ENCODE data around the gene PITPNM3.
"Not testable (repeated sequence)": the region's sequence is repeated elsewhere in the genome, so short reads cannot be mapped to it uniquely, and the experiment has no call there.

The PITPNM3 gene

DNA sequence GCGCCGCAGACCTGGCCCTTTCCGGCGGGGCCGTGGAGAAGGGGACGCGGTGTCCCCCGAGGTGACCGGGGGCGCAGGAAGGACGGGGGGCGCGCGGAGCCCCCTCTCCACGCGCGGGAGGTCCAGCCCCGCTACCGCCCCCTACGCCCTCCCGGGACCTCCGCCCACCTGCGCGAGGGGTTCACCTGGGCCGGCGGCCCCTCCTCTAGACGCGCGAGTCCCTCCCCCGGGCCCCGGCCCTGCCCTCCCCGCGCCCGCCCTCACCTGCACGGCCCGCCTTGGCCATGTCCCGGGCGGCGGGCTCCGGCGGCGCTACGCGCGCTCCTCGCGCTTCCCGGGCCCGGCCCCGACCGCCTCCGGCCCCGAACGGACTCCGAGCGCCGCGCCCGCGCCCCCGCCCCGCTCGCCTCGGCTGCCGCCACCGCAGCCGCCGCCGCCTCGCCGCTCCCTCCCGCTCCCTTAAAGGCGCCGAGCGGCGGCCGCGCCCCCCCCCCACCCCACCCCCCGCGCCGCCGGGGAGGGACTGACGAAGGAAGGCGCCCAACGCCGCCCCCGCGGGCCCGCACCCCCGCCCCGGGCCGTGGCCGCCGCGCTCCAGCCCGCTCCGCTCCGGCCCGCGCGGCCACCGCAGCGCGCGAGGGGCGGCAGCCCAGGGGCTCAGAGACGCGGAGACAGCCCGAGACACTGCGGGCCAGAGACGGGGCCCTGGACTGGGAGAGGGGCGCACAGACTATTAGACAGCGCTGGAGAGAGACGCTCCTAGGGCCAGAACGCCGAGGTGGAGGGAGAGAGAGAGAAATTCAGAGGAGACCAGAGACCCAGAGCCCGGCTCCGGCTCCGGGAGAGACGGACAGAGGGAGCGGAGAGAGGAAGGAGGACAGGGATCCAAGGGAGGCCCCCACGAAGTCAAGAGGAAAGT lies at the start of gene PITPNM3:
TSS of gene PITPNM3 (minus strand) at position 435 of the 919 bp plus-strand sequence. CDS start at position 286, 149 bp downstream.
- no peak for DNase-seq

DNA sequence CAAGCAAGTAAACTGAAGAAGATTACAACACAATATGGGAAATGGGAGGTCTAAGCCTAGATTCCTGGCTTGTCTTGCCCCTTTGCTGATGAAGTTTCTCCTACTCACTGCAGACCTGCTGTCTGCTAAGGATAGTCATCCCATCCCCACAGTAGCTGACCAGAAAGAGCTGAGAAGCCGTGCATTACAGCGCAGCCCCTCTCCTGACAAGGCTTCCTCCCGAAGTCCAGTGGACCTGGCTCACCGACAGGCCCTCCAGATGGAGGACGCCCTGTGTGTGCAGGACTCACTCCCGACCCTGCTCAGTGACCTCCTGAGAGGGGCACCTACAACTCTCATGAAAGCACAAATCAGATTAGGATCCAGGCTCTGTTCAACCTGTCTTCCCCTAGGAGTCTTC lies 48.8 kb upstream of the PITPNM3 start:
- DNase-seq, result no peak

DNA sequence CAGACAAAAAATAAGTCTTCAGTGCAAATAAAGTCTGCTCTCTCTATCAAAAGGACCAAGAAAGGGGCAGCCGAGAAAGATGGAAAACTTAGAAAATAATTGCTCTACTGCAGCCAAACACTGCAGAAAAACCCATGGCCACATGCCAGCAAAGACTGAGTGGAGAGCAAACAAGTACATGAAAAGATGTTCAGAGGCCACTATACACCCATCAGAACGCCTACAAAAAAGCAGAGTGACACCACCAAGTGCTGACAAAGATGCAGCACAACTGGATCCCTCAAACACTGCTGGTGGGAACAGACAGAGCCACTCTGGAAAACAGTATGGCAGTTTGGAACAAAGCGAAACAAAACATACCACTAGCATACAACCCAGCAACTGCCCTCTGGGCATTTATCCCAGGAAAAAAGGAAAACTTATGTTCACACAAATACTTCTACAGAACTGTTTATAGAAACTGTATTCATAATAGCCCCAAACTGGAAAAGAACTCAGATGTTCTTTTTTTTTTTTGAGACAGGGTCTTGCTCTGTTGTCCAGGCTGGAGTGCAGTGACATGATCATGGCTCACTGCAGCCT lies 47.5 kb upstream of the PITPNM3 start:
- DNase-seq, result no peak

DNA sequence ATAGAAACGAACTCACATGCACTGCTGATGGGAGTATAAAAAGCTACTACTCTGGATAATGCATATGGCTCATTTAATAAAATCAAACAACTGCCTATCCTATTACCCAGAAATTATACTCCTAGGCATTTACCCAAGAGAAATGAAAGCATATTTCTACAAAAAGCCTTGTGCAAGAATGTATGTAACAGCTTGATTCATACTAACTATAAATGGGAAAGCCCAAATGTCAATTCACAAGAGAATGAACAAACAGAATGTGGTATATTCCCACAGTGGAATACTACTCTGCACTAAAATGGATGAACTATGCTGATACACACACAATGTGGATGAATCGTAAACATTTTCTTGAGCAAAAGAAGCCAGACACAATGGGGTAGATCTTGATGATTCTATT lies 45.8 kb upstream of the PITPNM3 start:
- DNase-seq, result no peak

DNA sequence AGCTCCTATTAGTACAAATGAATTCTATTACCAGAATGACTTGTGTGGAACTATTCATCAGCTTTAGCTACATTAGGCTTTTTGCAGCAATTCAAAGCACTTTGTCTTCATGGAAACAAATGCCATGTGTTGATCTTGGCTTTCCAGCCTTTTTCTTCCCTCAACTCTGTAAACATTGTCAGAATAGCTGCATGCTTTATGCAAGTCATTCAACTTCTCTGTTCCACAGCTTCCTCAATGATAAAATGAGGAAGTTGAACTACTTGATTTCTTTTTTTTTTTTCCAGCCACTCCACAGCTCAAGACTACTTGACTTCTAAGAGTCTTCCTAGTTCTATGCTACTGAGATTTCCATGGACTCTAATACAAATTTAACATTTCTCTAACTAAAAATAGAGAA lies 43.0 kb upstream of the PITPNM3 start:
- no peak for DNase-seq

DNA sequence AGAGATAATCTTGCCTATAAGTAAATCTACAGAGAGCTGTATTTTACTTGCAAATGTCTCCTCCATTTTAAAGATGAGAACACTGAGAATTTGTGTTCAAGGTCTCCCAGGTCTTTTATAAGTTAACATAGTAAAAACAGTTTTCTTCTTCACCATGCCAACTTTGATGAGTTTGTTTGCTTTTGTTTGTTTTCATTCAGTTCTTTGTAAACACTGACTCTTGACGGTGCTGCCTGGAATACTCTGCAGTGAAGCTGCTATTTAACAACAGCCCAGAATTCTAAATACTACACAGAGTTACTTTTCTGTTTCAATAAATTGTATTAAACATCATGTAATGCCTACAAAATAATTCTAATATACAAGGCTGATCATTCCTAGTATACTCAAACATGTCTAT lies 41.4 kb upstream of the PITPNM3 start:
- DNase-seq, result no peak

DNA sequence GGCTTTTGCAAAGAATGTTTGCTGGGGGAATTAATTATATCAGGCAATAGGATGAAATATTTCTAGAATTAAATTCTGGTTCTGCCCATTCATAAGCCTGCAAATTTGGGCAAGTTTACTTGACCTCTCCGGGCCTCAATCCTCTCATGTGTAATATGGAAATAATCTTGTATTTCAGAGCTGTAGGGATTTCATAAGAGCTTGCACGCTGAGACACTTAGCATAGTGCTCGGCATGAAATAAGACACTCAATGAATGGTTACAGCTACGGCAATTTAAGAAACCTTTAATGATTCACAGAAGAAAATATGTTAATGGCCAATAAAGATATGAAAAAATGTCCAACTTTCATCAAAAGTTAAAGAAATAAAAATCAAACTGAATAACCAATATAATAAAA lies 40.6 kb upstream of the PITPNM3 start:
- DNase-seq, result no peak

DNA sequence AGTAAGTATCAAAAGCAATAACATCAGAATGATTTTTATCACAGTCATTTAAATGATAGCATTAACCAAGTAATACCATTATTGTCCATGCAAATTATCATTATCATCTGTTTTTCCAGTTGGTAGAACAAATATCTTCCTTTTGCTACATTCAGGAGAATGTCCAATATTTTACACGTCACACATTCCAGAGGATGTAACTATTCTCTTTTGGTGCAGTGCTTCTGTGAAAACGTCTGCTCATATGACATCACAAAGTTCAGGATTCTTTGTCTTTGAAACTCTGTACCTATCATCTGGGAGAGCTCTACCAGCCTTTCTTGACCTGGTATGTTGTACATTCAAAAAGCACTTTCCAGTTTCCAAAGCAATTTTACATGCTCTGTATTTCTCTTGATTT lies 40.2 kb upstream of the PITPNM3 start:
- no peak for DNase-seq

DNA sequence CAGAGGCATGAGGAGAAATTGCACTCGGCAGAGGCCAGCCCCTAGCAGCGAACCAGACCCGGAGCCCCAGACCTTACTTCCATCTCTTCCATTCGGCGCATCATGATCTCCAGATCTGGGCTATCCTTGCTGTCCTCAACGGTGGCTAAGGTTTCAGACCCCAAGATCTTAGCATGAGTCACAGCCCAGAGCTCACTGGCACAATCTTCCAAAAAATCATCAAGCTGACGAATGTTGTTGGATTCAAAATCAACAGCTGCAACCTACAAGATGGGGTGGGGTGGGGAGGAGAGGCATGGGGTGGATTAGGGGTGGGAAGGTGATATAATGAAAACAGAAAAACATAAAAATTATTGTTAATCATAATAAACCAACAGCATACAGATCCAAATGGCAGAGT lies 39.7 kb upstream of the PITPNM3 start:
- DNase-seq, result no peak

DNA sequence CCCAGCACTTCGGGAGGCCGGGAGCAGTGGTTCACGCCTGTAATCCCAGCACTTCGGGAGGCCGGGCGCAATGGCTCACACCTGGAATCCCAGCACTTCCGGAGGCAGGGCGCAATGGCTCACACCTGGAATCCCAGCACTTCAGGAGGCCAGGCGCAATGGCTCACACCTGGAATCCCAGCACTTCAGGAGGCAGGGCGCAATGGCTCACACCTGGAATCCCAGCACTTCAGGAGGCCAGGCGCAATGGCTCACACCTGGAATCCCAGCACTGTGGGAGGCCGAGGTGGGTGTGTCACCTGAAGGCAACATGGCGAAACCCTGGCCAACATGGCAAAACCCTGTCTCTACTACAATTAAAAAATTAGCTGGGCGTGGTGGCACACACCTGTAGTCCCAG lies 37.0 kb upstream of the PITPNM3 start:
- DNase-seq, result not testable (repeated sequence)

DNA sequence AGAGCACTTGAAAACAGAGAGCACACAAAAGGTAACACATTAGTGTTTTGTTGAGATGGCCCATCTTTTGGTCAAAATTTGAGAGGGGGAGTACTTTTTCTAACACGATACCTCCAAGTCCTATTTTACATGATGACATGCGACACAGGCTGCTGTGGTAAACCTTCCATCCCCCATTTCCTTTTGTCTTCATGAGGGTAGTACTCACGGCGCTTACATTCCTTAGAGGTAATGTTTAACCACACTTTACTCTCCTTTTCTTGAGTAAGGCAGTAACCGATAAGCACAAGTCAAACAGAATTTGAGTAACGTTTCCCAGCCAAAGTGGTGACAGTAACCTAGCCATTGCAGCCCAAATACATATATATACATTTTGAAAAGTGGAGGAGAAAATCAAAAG lies 35.8 kb upstream of the PITPNM3 start:
- no peak for DNase-seq

DNA sequence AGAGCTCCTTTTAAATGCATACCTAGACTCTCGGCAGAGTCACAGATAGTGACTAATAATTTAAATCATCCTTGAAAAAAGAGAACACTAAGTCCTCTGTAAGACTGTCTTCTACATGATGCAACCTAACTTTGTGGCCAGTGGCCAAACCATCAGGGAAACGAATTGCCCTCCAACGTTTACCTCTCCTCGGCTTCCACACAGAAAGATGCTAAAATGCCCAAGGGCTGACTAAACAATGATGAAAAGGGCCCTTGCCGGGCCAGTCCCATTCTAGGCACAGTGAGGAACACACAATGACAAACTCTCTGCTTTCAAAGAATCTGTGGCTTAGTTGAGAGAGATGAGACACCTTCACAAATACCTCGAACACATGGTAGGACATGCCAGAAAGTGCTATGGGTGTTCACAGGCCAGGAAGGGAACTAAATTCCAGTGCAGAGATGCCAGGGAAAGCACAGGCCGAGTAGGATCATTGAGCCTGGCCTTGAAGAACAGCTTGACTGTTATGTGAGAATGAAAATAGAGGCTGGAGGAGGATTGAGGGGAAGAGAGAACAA lies 35.3 kb upstream of the PITPNM3 start:
- DNase-seq, result no peak

DNA sequence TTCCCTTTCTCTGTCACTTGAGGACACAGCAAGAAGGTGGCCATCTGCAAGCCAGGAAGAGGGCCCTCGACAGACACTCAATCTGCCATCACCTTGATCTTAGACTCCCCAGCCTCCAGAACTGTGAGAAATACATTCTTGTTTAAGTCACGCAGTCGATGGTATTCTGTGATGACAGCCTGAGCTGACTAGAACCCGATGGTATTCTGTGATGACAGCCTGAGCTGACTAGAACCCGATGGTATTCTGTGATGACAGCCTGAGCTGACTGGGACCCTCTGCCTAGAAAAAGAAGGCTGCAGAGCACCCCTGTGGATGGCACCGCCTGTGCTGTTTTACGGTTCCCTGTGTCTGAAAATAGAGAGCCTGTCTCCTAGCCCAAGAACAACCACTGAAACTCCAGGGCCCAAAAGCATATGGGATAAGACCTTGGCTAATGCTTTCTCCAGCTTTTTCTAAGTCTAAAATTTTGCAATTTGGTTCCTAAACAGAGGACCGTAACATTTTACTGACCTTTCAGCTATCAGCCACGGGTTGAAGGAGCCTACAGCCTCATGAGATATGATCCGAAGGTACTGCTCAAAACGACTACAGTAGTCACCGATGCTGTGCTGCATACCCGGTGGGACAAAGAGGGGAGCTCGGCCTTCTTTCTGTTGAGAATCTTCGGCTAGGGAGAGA lies 33.1 kb upstream of the PITPNM3 start:
- no peak for DNase-seq

DNA sequence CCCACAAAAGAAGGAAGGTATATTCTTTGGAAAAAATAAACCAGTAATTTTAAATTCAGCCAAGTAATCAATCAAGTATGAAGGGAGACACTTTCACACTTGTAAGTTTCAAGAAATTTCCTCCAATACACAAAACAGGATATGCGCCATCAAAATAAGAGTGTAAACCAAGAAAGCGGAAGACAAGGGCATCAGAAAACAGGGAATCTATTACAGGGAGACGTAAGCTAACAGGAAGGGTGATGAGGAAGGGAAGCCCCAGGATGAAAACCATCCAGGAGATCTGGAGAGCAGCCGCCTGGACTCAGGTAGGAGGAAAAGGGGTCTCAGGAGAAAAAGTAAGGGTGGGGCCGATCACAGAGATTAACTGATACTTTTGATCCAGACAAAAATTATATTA lies 31.8 kb upstream of the PITPNM3 start:
- no peak for DNase-seq

DNA sequence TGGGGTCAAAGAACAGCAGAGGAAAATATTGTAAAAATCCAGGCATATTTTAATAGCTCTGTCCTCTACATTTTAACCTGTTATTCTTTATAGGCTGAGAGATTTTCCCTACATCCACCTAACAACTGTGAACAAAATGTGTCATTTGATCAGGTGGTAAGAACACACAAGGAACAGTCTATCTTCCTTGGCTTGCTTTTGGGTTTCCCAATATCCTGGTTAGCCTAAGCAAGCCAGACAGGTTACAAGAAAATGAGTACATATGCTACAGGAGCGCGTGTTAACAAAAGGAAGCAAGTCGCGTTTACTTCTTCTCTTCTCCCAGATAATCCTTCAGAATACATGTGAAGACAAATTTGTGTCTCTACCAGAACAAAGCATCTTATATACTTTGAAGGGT lies 31.0 kb upstream of the PITPNM3 start:
- DNase-seq, result no peak

DNA sequence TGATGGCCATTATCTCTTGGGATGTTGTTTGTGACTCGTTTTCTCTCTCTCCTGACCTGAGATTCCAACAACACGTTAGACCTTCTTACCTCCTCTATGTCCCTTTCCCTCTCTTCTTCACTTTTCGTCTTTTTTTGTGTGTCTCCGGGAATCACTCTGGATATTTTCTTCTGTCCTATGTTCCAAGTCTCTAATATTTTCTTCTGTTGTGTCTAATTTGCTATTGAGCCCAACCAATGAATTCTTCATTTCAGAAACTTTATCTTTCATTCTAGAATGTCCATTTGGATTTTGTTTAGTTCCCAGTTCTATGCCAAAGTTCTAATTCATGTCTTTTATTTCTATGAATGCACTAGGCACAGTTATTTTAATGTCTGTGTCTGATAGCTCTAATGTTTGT lies 27.1 kb upstream of the PITPNM3 start:
- no peak for DNase-seq

DNA sequence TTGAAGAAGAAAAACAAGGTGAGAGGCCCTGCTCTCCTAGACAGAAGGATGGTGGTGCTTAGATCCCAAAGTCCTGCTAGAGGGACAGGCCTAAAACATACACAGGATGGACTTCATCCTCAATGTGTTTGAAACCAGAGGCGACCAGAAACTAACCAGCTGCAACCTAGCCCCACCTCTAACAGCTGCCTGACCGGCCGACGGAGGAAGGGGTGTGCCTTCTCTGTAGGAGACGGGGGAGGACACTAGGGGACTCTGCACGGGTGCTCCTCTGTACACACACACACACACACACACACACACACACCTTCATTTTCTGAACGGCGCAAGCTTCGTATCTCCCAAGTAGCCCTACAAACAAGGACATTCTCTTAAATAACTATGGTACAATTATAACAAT lies 24.3 kb upstream of the PITPNM3 start:
- DNase-seq, result no peak

DNA sequence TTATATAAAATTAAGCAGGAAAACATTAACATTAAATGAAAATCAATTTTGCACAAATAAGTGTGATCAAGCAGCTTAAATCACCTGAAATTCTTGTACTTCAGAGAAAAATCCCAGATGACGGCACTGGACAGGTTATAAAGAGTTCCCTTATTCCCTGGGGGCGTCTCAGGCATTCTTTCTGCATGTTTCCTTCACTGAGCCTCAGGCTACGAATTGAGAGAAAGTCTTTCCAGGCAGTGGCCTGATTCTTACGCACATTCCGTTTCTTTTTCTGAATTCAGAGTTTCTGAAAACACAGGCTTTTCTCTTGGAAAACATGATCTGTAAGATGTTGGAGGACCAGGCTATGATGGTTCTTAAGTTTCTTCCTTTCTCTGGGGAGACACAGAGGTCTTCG lies 22.1 kb upstream of the PITPNM3 start:
- no peak for DNase-seq

DNA sequence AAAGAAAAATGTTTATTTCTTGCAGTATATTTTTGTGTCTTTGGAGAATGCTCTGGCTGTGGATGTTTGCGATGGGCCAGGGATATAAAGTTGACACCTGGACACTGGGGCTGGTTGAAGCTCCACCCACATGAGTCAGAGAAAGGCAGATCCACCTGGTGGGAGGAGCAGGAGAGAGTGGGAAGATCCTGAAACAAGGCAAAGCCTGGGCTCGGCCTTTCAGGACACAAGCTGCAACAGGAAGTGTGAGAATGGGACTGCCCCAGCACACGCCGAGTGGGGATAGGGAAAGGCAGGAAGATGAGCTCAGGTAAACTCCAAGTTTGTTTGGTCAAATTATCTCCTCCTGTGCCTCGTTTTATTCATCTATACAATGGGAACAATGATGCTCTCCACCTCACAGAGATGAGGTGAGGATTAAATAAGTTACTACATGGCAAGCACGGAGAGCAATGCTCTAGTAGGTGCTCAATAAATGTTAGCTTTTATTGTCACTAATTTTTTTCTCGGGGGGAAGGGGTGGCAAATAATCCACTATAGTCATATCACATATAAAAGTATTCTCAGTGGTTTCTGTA lies 21.4 kb upstream of the PITPNM3 start:
- DNase-seq, result no peak

DNA sequence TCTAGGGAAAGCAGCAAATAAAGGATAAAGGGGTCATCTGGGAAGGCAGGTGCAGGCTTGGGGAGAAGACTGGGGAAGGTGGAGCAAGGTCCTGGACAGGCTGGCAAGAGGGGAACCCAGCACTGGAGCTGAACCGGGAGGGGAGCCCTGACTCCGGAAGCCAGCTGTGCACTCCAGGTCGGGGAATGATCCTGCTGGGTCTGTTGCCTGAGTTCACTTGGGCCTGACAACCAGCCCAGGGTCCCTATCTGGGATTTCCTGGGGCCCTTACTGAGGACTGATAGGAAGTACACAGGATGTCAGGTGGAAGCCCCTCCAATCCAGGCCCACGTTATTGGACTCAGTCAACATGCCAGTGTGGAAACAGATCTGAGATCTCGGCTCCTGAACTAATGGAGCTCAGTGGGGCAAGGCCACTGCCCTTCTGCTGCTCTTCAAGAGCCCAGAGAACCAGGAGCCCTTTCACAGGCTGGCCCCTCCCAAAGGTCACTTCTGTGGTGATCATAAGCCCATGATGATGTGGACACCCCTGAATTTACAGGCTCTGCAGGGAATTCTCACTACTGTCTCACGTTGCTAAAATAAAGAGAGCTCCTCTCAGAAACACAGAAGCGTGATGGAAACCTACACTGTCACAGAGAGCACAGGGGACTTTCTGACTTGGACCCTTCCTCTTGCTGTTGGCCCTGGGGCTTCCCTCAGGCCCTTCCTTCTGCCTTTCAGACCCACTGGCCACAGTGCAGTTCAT lies 19.9 kb upstream of the PITPNM3 start:
- no peak for DNase-seq

DNA sequence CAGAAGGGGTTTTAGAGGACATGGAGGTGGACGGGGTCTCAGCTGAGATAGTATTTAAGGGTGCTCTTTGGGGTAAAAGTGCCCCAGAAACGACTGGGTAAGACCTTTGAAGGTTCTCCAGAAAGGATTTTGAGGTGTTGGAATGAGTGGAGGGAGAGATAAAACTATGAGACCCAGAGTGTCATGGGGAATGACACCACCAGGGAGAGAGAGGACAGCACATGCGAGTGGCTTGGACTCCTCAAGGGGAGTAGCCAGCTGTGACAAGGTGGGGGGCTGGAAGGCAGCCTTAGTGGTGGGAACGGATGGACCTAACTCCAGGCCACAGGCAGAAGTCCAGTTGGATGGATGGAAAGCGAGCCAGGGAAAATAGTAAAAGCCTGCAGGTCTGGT lies 19.2 kb upstream of the PITPNM3 start:
- no peak for DNase-seq

Data from DMS 273 treated with DMSO at 0.1 percent for 48 hours (cell line).